ENCODE data around the gene MAGT1. TPM values are rescaled to one million over a fixed set of nuclear protein-coding genes. Genes with fewer than 3 reads are reported as not detected.
"Not testable (repeated sequence)": the region's sequence is repeated elsewhere in the genome, so short reads cannot be mapped to it uniquely, and the experiment has no call there.

Gene MAGT1
- total and polyA plus RNA-seq, 4 experiments from 2014 or later, result 29.5 to 52.7 (median 38.7) TPM

- H3K27ac ChIP-seq (ENCODE audit: low read depth, low read length); DNase-seq; H3K4me3 Mint-ChIP-seq; H3K27me3 ChIP-seq (ENCODE audit: insufficient read depth, low read length); POLR2A ChIA-PET (ENCODE audit: partially characterized antibody); H3K36me3 ChIP-seq (ENCODE audit: insufficient read depth, low read length); H3K9me3 Mint-ChIP-seq; H3K9me3 ChIP-seq (ENCODE audit: control insufficient read depth in 1 of 2, low read length in 2 of 2); H3K4me3 ChIP-seq (ENCODE audit: low read length in 2 of 2); H3K4me1 ChIP-seq (ENCODE audit: insufficient read depth, low read length); H3K27me3 Mint-ChIP-seq; intact Hi-C loops (cut with micrococcal nuclease); H3K4me1 Mint-ChIP-seq; H3K36me3 Mint-ChIP-seq; CTCF ChIA-PET (ENCODE audit: partially characterized antibody); H3K27ac Mint-ChIP-seq: not testable (repeated sequence)
These were observed 13.8 kb downstream of the MAGT1 start for GRCh38 chrX:77881418-77881817.

DNA sequence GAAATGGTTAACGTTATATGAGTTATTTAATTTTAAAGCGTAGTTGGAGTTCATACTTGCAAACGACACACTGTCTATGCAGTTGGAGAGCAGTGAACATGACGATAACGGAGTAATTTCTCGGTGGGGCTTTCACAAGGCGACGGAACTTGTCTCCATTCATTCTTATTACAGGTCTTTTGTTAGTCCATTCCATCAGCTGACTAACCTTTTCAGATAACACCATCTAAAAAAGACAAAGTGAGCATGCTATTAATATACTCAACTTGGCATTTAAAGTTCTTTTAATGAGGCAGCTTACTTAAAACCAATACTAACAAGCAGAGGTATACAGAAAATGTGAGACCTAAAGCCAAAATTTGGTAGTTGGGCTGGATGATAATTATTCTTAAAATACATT lies 19.9 kb downstream of the MAGT1 start:
- H3K4me3 Mint-ChIP-seq, result no peak overlapping the region
- no peak for DNase-seq
- CTCF ChIA-PET (ENCODE audit: partially characterized antibody), result no interaction called here

DNA sequence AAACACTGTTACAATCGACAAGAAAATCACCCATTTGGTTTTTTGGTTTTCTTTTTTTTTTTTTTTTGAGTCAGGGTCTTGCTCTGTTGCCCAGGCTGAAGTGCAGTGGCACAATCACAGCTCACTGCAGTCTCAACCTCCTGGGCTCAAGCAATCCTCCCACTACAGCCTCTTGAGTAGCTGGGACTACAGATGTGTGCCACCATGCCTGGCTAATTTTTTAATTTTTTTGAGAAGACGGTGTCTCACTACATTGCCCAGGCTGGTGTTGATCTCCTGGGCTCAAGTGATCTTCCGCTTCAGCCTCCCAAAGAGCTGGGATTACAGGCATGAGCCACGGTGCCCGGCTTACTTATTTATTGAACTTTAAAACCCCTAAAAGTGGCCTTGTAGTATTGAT lies 63.7 kb downstream of the MAGT1 start:
- H3K27ac Mint-ChIP-seq; H3K4me3 ChIP-seq (ENCODE audit: low read length in 2 of 2); H3K27me3 Mint-ChIP-seq; DNase-seq; H3K27ac ChIP-seq (ENCODE audit: low read depth, low read length); H3K4me1 ChIP-seq (ENCODE audit: insufficient read depth, low read length); H3K27me3 ChIP-seq (ENCODE audit: insufficient read depth, low read length); H3K36me3 ChIP-seq (ENCODE audit: insufficient read depth, low read length); H3K4me3 Mint-ChIP-seq; H3K4me1 Mint-ChIP-seq; H3K9me3 Mint-ChIP-seq; intact Hi-C loops (cut with micrococcal nuclease); H3K9me3 ChIP-seq (ENCODE audit: control insufficient read depth in 1 of 2, low read length in 2 of 2): not testable (repeated sequence)
- ChIA-PET POLR2A (ENCODE audit: partially characterized antibody) (interaction anchor here (0.7 kb wide), 1 partner anchor 79 kb away, joined by 3 read pairs; the partner anchor contains the start of gene ATP7A), CTCF (ENCODE audit: partially characterized antibody) (interaction anchor here (1.1 kb wide), 1 partner anchor 25 kb away, joined by 3 read pairs; no protein-coding TSS in a partner anchor)
- H3K36me3 Mint-ChIP-seq, result peaks cover 19 to 35% of the 10 kb centered on the region in 2 donors

More for the DNA sequence above, 19.9 kb downstream of the MAGT1 start:
- no peak overlapping the region for H3K4me3 ChIP-seq (ENCODE audit: low read length in 2 of 2)
- Mint-ChIP-seq H3K36me3 (peaks cover 11 to 22% of the 10 kb centered on the region in 2 donors), H3K27ac (peak overlapping the region in 1 of 7 donors; percentile 17), H3K27me3 (no peaks in the 10 kb centered on the region), H3K9me3 (no peaks in the 10 kb centered on the region), H3K4me1 (peaks cover 0 to 4% (median 3%) of the 10 kb centered on the region in 4 donors)
- no peaks in the 10 kb centered on the region for H3K4me1 ChIP-seq (ENCODE audit: insufficient read depth, low read length)
- H3K27me3 ChIP-seq (ENCODE audit: insufficient read depth, low read length), result no peaks in the 10 kb centered on the region
- no peak overlapping the region for H3K27ac ChIP-seq (ENCODE audit: low read depth, low read length)
- intact Hi-C loops (cut with micrococcal nuclease), result no loop called here
- H3K9me3 ChIP-seq (ENCODE audit: control insufficient read depth in 1 of 2, low read length in 2 of 2), result no peaks in the 10 kb centered on the region
- no peaks in the 10 kb centered on the region for H3K36me3 ChIP-seq (ENCODE audit: insufficient read depth, low read length)
- POLR2A ChIA-PET (ENCODE audit: partially characterized antibody), result no interaction called here

GRCh38 chrX:77821989-77822388 lies 73.2 kb downstream of the MAGT1 start:
- H3K4me3 Mint-ChIP-seq; H3K27ac ChIP-seq (ENCODE audit: low read depth, low read length); H3K9me3 ChIP-seq (ENCODE audit: control insufficient read depth in 1 of 2, low read length in 2 of 2); H3K4me1 Mint-ChIP-seq; H3K27ac Mint-ChIP-seq; DNase-seq; H3K4me1 ChIP-seq (ENCODE audit: insufficient read depth, low read length); H3K27me3 Mint-ChIP-seq; H3K4me3 ChIP-seq (ENCODE audit: low read length in 2 of 2); CTCF ChIA-PET (ENCODE audit: partially characterized antibody); H3K27me3 ChIP-seq (ENCODE audit: insufficient read depth, low read length); POLR2A ChIA-PET (ENCODE audit: partially characterized antibody); H3K36me3 ChIP-seq (ENCODE audit: insufficient read depth, low read length); intact Hi-C loops (cut with micrococcal nuclease): not testable (repeated sequence)
- Mint-ChIP-seq H3K9me3 (peaks cover 0 to 11% (median 6%) of the 10 kb centered on the region in 8 donors), H3K36me3 (peaks cover 24 to 38% of the 10 kb centered on the region in 2 donors)

DNA sequence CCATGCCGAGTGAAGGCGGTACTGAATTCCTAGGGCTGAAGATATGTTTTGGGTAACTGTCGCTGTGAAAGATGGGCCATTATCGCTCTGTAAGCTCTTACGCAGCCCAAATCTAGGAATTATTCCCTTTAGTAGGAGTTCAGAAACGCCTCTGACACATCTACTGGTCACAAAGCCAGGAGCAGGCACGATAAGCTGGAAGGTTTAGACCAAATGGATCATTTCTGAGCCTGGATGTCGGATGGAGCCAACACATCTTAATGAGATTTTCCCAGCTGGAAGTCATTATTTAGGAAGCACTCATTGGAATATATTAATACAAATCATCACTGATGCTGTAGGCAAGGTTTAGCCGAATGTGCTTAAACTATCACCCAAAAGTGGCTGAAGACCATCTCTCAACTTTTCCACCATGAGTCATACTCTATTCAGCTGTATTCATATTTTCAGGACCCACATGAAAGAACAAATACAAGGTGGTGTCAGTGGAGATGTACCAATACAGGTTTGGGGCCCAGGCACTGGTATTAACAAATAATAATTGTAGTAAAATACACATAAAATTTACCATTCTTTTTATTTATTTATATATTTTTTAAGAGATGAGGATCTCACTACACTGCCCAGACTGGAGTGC lies 75.0 kb downstream of the MAGT1 start:
- no peaks in the 10 kb centered on the region for H3K9me3 ChIP-seq (ENCODE audit: control insufficient read depth in 1 of 2, low read length in 2 of 2)
- Mint-ChIP-seq H3K27ac (no peak overlapping the region), H3K36me3 (peaks cover 10 to 24% of the 10 kb centered on the region in 2 donors), H3K4me3 (no peak overlapping the region), H3K27me3 (no peaks in the 10 kb centered on the region), H3K4me1 (no peaks in the 10 kb centered on the region), H3K9me3 (peaks cover 0 to 11% (median 6%) of the 10 kb centered on the region in 8 donors)
- ChIA-PET POLR2A (ENCODE audit: partially characterized antibody) (no interaction called here), CTCF (ENCODE audit: partially characterized antibody) (no interaction called here)
- no peak overlapping the region for H3K27ac ChIP-seq (ENCODE audit: low read depth, low read length)
- intact Hi-C loops (cut with micrococcal nuclease), result no loop called here
- no peaks in the 10 kb centered on the region for H3K36me3 ChIP-seq (ENCODE audit: insufficient read depth, low read length)
- DNase-seq, result no peak
- no peak overlapping the region for H3K4me3 ChIP-seq (ENCODE audit: low read length in 2 of 2)
- no peaks in the 10 kb centered on the region for H3K27me3 ChIP-seq (ENCODE audit: insufficient read depth, low read length)
- H3K4me1 ChIP-seq (ENCODE audit: insufficient read depth, low read length), result no peaks in the 10 kb centered on the region

DNA sequence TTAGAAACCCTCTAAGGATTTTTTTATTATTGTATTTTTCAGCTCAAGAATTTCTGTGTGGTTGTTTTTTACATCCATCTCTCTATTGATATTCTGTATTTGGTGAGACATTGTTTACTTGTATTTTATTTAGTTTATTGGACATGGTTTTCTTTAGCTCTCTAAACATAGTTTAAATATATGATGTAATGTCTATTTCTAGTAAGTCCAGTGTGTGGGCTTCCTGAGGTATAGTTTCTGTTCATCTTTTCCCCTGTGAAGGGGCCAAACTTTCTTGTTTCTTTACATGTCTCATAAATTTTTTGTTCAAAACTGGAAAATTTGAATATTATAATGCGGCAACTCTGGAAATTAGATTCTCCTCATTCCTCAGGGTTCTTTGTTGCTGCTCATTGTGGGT lies 81.0 kb downstream of the MAGT1 start:
- Mint-ChIP-seq H3K4me3 (no peak overlapping the region), H3K4me1 (no peaks in the 10 kb centered on the region), H3K27ac (no peak overlapping the region), H3K36me3 (peaks cover 0 to 1% of the 10 kb centered on the region in 2 donors), H3K9me3 (peaks cover 0 to 3% (median 0%) of the 10 kb centered on the region in 8 donors), H3K27me3 (no peaks in the 10 kb centered on the region)
- intact Hi-C loops (cut with micrococcal nuclease), result no loop called here
- POLR2A ChIA-PET (ENCODE audit: partially characterized antibody), result no interaction called here
- Histone ChIP-seq H3K4me1 (ENCODE audit: insufficient read depth, low read length) (no peaks in the 10 kb centered on the region), H3K9me3 (ENCODE audit: control insufficient read depth in 1 of 2, low read length in 2 of 2) (no peaks in the 10 kb centered on the region), H3K36me3 (ENCODE audit: insufficient read depth, low read length) (no peaks in the 10 kb centered on the region), H3K27me3 (ENCODE audit: insufficient read depth, low read length) (no peaks in the 10 kb centered on the region), H3K4me3 (ENCODE audit: low read length in 2 of 2) (no peak overlapping the region), H3K27ac (ENCODE audit: low read depth, low read length) (no peak overlapping the region)
- no peak for DNase-seq
- CTCF ChIA-PET (ENCODE audit: partially characterized antibody), result no interaction called here

DNA sequence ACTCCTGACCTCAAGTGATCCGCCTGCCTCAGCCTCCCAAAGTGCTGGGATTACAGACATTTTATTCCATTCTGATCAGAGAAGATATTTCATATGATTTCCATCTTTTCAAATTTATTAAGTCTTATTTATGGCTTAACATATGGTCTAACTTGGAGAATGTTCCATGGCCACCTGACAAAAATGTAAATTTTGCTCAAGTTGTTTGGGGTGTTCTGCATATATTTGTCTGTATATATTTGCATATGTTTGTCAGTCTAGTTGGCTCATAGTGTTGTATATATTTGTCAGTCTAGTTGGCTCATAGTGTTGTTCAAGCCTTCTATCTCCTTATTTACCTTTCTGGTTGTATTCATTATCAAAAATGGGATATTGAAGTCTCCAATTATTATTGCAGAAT lies 93.0 kb downstream of the MAGT1 start:
- H3K27me3 ChIP-seq (ENCODE audit: insufficient read depth, low read length), result no peaks in the 10 kb centered on the region
- ChIA-PET CTCF (ENCODE audit: partially characterized antibody) (no interaction called here), POLR2A (ENCODE audit: partially characterized antibody) (no interaction called here)
- Mint-ChIP-seq H3K4me3 (no peak overlapping the region), H3K27ac (no peak overlapping the region), H3K4me1 (peaks cover 0 to 3% (median 1%) of the 10 kb centered on the region in 4 donors), H3K9me3 (peaks cover 0 to 6% (median under 1%) of the 10 kb centered on the region in 8 donors), H3K36me3 (no peaks in the 10 kb centered on the region), H3K27me3 (no peaks in the 10 kb centered on the region)
- no peak for DNase-seq
- H3K27ac ChIP-seq (ENCODE audit: low read depth, low read length), result no peak overlapping the region
- no peak overlapping the region for H3K4me3 ChIP-seq (ENCODE audit: low read length in 2 of 2)
- no peaks in the 10 kb centered on the region for H3K9me3 ChIP-seq (ENCODE audit: control insufficient read depth in 1 of 2, low read length in 2 of 2)
- H3K4me1 ChIP-seq (ENCODE audit: insufficient read depth, low read length), result no peaks in the 10 kb centered on the region
- intact Hi-C loops (cut with micrococcal nuclease), result no loop called here
- no peaks in the 10 kb centered on the region for H3K36me3 ChIP-seq (ENCODE audit: insufficient read depth, low read length)

GRCh38 chrX:77795124-77795523 lies 100.1 kb downstream of the MAGT1 start:
- intact Hi-C loops (cut with micrococcal nuclease), result no loop called here
- Histone ChIP-seq H3K9me3 (ENCODE audit: control insufficient read depth in 1 of 2, low read length in 2 of 2) (no peaks in the 10 kb centered on the region), H3K27ac (ENCODE audit: low read depth, low read length) (no peak overlapping the region), H3K27me3 (ENCODE audit: insufficient read depth, low read length) (no peaks in the 10 kb centered on the region), H3K4me3 (ENCODE audit: low read length in 2 of 2) (no peak overlapping the region), H3K36me3 (ENCODE audit: insufficient read depth, low read length) (no peaks in the 10 kb centered on the region), H3K4me1 (ENCODE audit: insufficient read depth, low read length) (no peaks in the 10 kb centered on the region)
- no peaks in the 10 kb centered on the region for H3K4me1 Mint-ChIP-seq
- no peaks in the 10 kb centered on the region for H3K9me3 Mint-ChIP-seq
- H3K36me3 Mint-ChIP-seq, result no peaks in the 10 kb centered on the region
- H3K27ac Mint-ChIP-seq, result no peak overlapping the region
- ChIA-PET CTCF (ENCODE audit: partially characterized antibody) (no interaction called here), POLR2A (ENCODE audit: partially characterized antibody) (no interaction called here)
- no peak for DNase-seq
- no peak overlapping the region for H3K4me3 Mint-ChIP-seq
- H3K27me3 Mint-ChIP-seq, result no peaks in the 10 kb centered on the region

All from CD4-positive, alpha-beta memory T cell (primary cell).